Kidney (tissue), 14 donors: ENCODE results near the gene PODN. TPM values are rescaled to one million over a fixed set of nuclear protein-coding genes. Genes with fewer than 3 reads are reported as not detected.

Experiments used
- DNase-seq, 5 donors: peaks; one replicate each; pipeline ENCODE4 v3.0.0-alpha.2; 2013 to 2020
- FAIRE-seq: peaks from 2 replicates; lab custom pipeline; 2012; peaks lifted over from hg19 to GRCh38; lab: Jason Lieb, UNC
- H3K27ac ChIP-seq, 2 donors: one replicate each; pipeline ENCODE4 v1.7.0; 2013; ENCODE audit warnings: low read depth in 2 of 2, low read length in 2 of 2, inconsistent platforms in 1 of 2
- H3K27me3 ChIP-seq: one replicate; pipeline ENCODE4 v1.7.1; 2013; ENCODE audit warnings: low read length, inconsistent platforms; ENCODE audit not compliant: control insufficient read depth, insufficient read depth
- H3K36me3 ChIP-seq, 3 donors: one replicate each; pipeline versions ENCODE4 v1.7.0 to v1.7.1; 2013; ENCODE audit warnings: low read length in 3 of 3, control low read depth in 1 of 3, inconsistent platforms in 1 of 3; ENCODE audit not compliant: insufficient read depth in 3 of 3, control insufficient read depth in 2 of 3
- H3K4me1 ChIP-seq, 3 donors: one replicate each; pipeline versions ENCODE4 v1.7.0 to v1.7.1; 2013; ENCODE audit warnings: low read length in 3 of 3, inconsistent platforms in 1 of 3, low read depth in 1 of 3; ENCODE audit not compliant: control insufficient read depth in 2 of 3, insufficient read depth in 2 of 3
- H3K4me3 ChIP-seq, 3 donors: one replicate each; pipeline versions ENCODE4 v1.7.0 to v1.8.1; 2013; ENCODE audit warnings: low read length in 3 of 3, control low read depth in 1 of 3, inconsistent platforms in 1 of 3
- H3K9ac ChIP-seq, 3 donors: one replicate each; pipeline versions ENCODE4 v1.7.0 to v1.7.1; 2013; ENCODE audit warnings: low read length in 3 of 3, control low read depth in 1 of 3, inconsistent platforms in 1 of 3
- H3K9me3 ChIP-seq, 3 donors: one replicate each; pipeline versions ENCODE4 v1.7.0 to v1.7.1; 2013; ENCODE audit warnings: low read length in 3 of 3, control low read depth in 1 of 3, inconsistent platforms in 1 of 3; ENCODE audit not compliant: control insufficient read depth in 2 of 3, insufficient read depth in 1 of 3
- intact Hi-C: fragments of 100-400 bp; cut with DNase I; formaldehyde crosslinking; loops from one replicate; pipeline ENCODE4 v1.11.1; 2022
- polyA plus RNA-seq: library from polyadenylated mRNA; stranded (reverse); fragments of 350-450 nt; fragmentation: Illumina TruSeq; extraction: RNeasy Lipid Tissue Mini Kit (QIAGEN cat#74804); gene quantifications from one replicate; pipeline ENCODE4 v1.2.3, GENCODE V29; 2014; ENCODE audit warnings: low read depth, low replicate concordance; ENCODE audit not compliant: insufficient read depth
- total RNA-seq: library from RNA; stranded (reverse); fragmentation: NEBNext Ultra II Directional; extraction: Animal tissue kit (Norgen Biotek cat#: 25700); gene quantifications from one replicate; pipeline ENCODE4 v1.2.1, GENCODE V29; 2021
- TF ChIP-seq, protein P1 (sequence below): IDR thresholded peaks from 3 replicates; pipeline ENCODE4 v1.5.1; 2012; ENCODE audit warnings: mild to moderate bottlenecking, moderate library complexity, borderline replicate concordance; ENCODE audit not compliant: insufficient read depth; ENCODE audit errors: extremely low read depth
- donor health status: control.
- donor health status: control.
- donor health status: control.
- donor health status: control.
- donor health status: control.
- donor health status: DM: yes; HTN: yes; CAD: no.
- donor health status: Normal renal cell carcinoma (clear cell type).

The PODN gene
- total and polyA plus RNA-seq, 2 donors from 2014 or later, result 1.4 to 8.1 TPM

DNA sequence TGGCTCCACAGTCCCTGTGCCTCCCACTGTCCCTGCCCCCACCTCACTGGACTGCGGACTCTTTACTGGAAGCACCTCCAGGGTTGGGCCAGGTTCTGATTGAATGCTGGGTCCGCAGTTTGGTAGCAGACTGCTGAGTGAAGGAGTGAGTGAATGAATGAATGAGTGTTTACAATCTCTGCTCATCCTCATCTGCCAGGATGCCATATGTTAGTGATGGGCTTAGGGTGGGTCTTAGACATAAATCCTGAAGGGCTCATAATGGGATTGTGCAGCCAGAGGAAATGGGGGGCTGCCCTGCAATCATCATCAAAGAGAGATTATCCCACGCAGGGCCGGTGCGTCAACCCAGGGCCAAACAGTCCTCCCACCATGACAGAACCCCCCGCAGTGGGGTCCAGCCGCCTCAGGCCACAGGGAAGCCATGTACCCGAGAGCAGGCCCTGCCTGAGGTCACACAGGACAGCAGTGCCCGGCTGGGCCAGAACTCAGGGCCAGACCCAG is 54.3 kb downstream of the PODN start:
- H3K27ac ChIP-seq, result no peak overlapping the region
- peaks cover 0 to 11% (median 7%) of the 10 kb centered on the region in 3 donors for H3K4me1 ChIP-seq
- H3K9me3 ChIP-seq, result no peaks in the 10 kb centered on the region
- intact Hi-C loops, result no loop called here
- H3K9ac ChIP-seq, result no peak overlapping the region
- H3K27me3 ChIP-seq, result no peaks in the 10 kb centered on the region
- DNase-seq, result no peak
- FAIRE-seq, result no peak
- TF ChIP-seq, protein P1, sequence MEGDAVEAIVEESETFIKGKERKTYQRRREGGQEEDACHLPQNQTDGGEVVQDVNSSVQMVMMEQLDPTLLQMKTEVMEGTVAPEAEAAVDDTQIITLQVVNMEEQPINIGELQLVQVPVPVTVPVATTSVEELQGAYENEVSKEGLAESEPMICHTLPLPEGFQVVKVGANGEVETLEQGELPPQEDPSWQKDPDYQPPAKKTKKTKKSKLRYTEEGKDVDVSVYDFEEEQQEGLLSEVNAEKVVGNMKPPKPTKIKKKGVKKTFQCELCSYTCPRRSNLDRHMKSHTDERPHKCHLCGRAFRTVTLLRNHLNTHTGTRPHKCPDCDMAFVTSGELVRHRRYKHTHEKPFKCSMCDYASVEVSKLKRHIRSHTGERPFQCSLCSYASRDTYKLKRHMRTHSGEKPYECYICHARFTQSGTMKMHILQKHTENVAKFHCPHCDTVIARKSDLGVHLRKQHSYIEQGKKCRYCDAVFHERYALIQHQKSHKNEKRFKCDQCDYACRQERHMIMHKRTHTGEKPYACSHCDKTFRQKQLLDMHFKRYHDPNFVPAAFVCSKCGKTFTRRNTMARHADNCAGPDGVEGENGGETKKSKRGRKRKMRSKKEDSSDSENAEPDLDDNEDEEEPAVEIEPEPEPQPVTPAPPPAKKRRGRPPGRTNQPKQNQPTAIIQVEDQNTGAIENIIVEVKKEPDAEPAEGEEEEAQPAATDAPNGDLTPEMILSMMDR, result no peak
- H3K4me3 ChIP-seq, result no peak overlapping the region
- no peaks in the 10 kb centered on the region for H3K36me3 ChIP-seq

DNA sequence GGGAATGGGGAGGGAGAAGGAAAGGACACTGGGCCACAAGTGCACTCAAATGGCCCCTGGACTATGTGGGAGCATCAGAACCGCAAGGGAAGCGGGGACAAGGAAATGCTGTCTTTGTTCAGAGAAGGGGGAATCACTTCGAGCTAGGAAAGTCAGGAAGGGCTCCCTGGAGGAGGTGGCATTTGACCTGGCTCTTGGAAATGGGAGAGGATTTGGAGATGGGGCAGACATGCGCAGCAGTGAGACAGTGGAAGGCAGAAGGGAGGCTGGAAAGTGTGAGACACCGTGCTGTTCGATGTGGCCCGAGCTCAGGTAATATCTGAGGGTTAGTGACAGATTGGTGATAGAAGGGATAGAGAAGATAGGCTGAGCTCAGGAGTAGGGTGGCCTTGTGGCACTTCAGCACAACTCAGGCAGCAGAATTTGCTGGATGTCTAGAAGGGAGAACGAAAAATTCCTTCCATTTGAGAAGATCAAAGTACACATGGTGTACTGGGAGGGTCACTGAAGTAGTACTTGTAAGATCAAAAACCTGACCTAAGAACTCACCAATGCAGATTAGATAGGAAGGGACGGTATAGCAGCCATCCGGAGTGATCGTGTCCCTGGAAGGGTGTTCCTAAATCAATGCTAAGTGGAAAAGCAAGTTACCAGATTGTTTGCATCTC is 55.1 kb downstream of the PODN start:
- H3K36me3 ChIP-seq, result no peaks in the 10 kb centered on the region
- H3K9ac ChIP-seq, result no peak overlapping the region
- no peak overlapping the region for H3K27ac ChIP-seq
- no peaks in the 10 kb centered on the region for H3K27me3 ChIP-seq
- H3K4me1 ChIP-seq, result peaks cover 0 to 13% (median 7%) of the 10 kb centered on the region in 3 donors
- FAIRE-seq (no peak), DNase-seq (no peak)
- no peaks in the 10 kb centered on the region for H3K9me3 ChIP-seq
- H3K4me3 ChIP-seq, result no peak overlapping the region
- intact Hi-C loops, result no loop called here
- TF ChIP-seq, protein P1, result no peak

DNA sequence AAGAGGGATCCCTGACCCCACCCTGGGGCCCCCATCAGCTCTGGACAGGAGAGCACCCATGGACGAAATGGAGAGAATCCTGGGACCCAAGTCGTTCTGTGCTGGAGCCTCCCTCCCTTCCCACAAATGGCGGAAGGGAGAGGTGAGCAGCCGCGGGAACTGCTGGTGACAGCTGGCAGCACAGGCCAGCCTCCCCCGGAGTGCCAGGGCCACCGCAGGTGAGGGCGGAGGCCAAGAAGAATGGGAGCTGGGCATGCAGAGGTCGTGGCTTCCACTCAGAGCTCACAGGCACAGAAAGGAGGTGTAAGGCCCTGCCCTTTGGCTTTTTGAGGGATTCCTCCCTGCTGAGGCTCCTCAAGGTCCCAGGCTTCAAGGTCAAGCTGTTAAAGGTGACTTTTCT is 55.8 kb downstream of the PODN start:
- no peaks in the 10 kb centered on the region for H3K27me3 ChIP-seq
- H3K9ac ChIP-seq, result no peak overlapping the region
- intact Hi-C loops, result no loop called here
- FAIRE-seq, result no peak
- H3K4me3 ChIP-seq, result no peak overlapping the region
- no peak for DNase-seq
- H3K36me3 ChIP-seq, result no peaks in the 10 kb centered on the region
- TF ChIP-seq, protein P1, result no peak
- H3K27ac ChIP-seq, result no peak overlapping the region
- H3K4me1 ChIP-seq, result peaks cover 0 to 19% (median 7%) of the 10 kb centered on the region in 3 donors
- no peaks in the 10 kb centered on the region for H3K9me3 ChIP-seq
